GM21447 (cell line): ENCODE measurements around the gene HMGCS1.
"Not testable (repeated sequence)": the region's sequence is repeated elsewhere in the genome, so short reads cannot be mapped to it uniquely, and the experiment has no call there.

ENCODE experiments used
- ATAC-seq: cut with Tn5 transposase; IDR thresholded peaks from one replicate; pipeline ENCODE4 v1.9.1; 2021; ENCODE audit not compliant: unreplicated experiment

The HMGCS1 gene

DNA sequence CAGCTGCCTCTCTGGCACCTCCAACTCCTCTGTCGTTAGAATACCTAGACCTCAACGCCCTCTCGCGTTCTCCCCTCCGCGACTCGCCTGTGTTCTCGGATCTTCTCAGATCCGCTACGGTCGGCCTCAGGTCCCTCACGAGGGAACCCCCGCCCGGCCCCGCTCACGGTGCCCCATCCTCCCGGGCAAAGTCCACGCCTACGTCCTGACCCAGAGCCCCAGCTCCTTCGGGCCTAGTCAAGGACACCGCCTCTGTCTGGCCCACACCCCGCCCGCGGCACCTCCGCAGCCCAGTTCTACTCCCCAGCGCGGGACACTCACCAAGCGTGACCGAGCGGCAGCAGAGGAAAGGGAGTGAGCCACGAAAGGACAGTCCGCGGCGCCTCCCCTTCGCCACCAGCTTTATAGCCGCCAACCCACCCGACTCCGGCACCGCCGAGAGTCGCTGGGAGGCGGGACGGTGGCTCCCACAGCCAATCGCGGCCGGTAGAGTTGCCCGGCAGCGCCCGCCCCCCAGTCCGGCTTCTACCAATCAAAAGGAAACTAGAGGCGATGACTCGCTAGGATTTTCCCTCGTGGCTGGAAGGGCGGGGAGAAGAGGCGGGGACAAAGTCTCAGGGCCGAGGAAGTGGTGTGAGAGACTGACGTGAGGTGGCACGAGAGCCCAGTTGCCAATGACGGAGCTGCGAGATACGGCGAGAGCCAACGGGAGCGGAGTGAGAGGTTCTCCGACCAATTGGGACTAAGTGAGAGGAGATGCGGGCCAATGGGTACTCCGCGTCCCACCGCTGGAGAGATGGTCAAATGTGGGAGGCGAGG is at the start of gene HMGCS1:
HMGCS1 (minus strand) TSS at position 378 of the 819 bp plus-strand sequence. CDS start 14,447 bp downstream, outside the sequence.
- peak; percentile 94 for ATAC-seq

DNA sequence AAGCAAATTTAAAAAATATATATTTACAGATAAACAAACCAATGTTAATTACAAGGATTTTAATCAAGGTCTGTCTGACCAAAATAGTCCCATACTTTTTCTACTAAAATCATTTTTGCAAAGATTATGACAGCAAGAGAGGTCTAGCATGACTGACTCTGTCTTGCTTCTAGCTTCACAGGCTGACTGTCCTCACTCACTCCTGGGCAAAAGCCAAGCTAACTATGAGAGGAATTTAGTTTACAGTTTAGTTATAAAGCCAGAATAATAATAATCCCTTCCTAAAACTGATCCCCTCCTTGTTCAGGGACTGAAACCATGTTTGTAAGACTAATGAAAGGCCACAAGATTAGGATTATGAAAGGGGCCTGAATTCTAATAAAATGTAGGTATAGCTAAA is 45.5 kb upstream of the HMGCS1 start:
- no peak for ATAC-seq

DNA sequence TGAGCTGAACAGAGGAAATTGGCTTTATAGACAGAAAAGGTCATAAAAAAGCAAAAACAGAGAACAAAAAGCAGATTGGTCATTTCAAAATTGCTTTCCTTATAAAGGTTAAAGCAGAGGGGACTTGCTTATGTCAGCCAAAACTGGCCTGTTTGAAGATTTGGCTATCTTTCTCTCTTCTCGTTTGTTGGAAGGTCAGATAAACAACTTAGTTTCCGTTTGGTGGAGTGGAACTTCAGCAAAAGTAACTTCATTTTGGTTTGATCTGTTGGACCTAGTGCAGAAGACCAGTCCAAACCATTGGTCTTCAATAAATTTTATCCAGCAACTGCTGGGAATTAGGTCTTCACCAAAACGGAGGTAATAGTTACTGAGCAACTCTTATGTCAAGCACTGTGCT is 45.1 kb upstream of the HMGCS1 start:
- no peak for ATAC-seq

DNA sequence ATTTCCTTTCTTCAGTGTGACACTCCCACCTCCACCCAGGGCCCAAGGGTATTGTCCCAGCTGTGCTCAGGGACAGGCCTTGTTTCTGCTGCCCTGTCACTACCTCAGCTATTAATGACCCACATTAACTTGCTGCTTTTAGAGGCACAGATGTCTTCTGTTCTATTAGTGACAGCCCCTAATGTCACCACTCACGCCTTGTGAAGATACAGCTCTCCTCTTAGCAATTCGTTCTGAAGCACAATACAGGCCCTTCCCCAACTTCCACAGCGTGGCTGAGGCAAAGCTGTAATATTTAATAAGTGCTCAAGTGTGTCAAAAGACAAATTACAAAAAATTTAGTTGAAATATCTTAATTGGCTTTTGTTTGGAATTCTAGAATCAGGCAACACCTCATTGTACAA is 44.7 kb upstream of the HMGCS1 start:
- no peak for ATAC-seq

DNA sequence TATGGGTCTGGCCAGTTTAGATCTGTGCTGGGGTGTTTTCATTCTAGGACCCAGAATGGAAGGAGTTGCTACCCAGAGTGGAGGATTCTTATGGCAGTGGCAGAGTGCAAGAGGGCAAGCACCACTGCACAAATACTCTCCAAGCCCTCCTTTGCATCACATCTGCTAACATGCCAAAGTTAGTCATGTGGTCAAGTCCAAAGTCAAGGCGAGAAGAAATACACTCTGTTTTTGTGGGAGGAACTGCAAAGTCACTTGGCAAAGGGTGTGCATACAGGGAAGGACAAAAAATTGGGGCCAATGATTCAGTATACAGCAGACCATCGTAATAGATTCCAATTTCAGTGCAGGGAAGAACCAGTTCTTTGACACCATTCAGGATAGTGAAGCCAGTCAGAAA is 43.9 kb upstream of the HMGCS1 start:
- no peak for ATAC-seq

DNA sequence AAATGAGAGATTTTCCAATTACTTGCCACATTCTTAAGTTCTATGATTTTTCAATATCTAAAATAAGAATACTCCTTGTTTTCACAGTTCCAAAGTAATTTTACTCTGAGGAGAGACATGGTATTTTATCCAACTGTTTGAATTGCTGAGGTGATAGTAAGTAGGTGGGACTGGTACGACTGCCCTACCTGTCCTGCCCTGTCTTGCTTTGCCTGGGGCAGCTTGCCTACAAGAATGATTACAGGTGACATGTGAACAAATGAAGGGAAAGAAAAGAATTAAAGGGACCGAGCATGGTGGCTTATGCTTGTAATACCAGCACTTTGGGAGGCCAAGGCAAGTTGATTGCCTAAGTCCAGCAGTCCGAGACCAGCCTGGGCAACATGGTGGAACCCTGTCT is 41.6 kb upstream of the HMGCS1 start:
- ATAC-seq: no peak

DNA sequence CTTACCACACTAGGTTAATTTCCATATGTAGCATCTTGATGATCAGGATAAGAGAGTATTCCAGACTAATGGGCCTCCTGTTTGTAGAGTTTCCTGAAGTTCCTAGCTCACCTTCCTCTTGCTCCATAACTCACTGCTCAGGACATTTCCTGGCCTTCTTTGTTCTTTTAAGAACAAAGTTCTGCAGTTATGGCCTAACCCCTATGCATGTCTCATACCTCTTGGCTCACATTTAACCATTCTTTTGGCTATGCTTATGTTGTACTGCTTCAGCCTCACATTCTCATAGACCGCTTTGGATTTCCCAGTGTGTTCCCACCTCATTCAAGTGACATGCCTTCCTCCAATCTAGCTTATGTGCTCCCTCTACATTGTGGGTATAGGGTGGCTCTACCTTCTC is 40.5 kb upstream of the HMGCS1 start:
- ATAC-seq: no peak

DNA sequence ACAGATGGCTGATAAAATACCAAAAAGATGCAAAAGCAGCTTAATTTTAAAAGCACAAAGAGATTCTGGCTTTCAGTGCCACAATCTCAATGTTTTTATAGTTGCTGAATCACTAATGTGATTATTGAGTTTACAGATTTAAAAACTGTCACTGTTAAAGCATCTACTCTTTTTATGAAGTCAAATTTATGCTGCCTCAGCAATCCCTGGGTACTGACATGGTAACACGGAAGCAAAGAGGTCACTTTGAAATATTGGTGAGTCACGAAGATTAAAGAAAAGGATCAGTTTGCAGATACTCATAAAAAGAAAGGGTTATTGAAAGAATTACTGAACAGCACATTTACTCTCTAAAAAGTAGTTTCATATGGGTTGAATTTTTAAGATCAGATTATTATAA is 39.7 kb upstream of the HMGCS1 start:
- ATAC-seq: no peak

DNA sequence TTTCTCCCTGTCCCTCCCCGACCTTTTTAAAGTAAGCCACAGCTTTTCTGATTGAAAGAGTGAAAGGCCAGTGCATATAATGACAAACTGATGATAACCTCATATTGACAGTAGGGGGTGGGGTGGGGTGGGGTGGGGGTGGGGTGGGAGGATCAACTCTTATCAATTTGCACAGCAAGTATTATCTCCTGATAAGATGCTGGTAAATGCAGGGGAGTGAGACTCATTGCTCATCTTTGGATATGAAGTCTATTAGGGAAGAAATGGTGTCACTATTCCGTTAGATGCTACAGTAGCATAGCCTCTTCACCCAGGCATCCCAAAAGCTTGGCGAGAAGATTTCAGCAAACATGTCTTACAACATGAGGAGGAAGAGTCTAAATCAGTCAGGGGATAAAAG is 38.9 kb upstream of the HMGCS1 start:
- ATAC-seq: no peak

DNA sequence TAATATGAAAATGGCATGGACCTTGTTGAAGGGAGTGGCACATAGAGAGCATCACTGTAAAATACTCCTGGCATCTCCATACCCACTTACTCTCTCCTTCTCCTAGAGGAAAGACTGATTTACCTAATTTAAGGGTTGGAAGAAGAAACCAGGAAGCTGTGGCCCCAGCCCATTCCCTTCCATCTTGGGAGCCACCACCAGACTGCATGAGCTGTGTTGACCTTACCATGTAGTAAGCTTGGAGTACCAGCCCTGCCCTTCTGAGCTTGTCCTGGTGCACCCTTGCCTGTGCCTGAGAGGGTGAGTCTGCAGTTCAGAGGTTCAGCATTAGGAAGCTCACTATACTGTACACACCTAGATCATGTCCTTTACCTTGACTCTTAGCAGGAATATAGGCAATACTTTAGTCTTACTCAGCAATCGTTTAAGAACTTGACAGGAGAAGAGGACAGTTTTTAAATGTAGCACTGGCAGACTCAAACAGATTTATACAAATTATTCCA is 35.7 kb upstream of the HMGCS1 start:
- ATAC-seq: no peak

DNA sequence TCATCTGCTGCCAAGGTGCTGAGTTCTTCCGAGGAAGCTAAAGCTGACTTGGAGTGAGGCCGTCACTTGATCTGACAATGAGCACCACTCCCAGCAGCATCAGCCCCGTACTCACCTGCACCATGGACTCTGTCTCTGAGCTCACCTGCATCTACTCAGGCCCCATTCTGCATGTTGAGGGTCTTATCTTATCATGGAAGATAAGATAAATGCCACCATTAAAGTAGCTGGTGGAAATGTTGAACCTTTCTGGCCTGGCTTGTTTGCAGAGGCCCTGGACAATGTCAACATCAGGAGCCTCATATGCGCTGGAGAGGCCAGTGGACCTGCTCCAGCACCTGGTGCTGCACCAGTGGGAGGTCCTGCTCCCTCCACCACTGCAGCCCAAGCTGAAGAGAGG is 35.0 kb upstream of the HMGCS1 start:
- no peak for ATAC-seq

DNA sequence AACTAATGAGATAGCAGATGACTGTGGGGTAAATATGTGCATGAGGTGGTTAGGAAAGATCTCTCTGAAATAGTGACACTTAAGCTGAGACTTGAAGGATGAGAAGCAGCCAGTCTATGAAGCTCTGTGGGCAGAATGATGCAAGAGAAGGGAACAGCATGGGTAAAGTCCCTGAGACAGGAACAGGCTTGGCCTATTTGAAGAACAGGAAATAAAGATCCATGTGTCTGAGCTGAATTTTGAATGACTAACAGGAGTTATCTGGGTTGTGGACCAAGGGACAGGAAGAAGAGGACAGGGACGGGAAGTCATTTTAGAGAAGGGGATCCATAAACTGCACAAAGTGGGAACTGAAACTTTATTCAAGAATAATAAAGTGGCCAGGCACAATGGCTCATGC is 25.6 kb upstream of the HMGCS1 start:
- no peak for ATAC-seq

DNA sequence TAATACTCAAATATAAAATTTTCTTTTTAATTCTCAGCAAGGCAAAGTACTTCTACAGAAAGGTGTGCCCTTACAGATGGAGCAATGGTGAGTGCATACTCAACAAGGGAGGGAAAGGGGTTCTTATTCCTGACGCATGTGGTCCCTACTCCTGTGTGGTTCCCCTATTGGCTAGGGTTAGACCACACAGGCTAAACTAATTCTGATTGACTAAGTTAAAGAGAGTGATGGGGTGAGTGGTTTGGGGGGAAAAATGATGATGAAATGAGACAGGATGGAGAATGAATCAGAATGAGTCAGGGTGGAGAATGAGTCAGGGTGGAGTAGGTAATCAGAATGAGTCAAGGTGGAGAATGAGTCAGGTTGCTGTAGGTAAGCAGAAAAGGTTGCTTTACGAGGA is 22.9 kb upstream of the HMGCS1 start:
- no peak for ATAC-seq

DNA sequence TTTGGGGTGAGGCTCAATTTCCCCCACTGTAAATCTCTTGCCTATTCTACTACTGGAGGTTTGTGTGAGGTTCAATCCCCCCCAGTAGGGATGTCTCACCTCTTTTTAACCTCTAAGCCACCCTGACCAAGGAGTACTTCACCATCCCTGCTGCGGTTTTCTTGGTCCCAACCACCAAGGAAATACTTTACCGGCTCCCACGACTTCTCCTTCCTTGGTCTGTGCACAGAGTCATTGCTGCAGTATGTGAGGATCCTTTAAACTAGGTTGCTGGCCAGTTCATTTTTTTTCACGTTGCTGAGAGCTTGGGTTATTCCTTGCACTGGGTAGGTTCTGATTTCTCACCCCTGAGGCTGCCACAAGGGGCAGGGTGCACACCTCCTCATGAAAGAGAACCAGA is 22.5 kb upstream of the HMGCS1 start:
- no peak for ATAC-seq

DNA sequence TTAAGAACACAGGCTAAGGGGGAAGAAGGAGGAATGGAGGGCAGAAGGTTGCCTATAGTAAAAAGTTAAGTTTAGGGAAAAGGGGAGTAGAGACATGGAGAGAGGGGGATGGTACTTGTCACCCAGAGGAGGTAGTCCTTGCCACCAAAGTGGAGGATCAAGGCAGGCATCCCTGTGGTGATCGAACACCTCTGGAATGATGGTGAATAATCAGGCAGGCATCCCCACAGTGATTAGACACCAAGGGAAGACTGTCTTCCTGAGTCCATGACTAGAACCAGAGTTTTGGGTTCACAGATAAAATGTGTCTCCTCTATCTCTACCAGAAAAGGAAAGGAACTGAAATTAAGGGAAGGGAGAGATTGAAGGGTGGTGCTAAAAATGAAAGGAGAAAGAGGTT is 19.2 kb upstream of the HMGCS1 start:
- ATAC-seq: no peak

DNA sequence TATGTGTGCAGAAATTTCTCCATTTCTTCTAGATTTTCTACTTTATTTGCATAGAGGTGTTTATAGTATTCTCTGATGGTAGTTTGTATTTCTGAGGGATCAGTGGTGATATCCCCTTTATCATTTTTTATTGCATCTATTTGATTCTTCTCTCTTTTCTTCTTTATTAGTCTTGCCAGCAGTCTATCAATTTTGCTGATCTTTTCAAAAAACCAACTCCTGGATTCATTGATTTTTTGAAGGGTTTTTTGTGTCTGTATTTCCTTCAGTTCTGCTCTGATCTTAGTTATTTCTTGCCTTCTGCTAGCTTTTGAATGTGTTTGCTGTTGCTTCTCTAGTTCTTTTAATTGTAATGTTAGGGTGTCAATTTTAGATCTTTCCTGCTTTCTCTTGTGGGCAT is 12.4 kb upstream of the HMGCS1 start:
- not testable (repeated sequence) for ATAC-seq

DNA sequence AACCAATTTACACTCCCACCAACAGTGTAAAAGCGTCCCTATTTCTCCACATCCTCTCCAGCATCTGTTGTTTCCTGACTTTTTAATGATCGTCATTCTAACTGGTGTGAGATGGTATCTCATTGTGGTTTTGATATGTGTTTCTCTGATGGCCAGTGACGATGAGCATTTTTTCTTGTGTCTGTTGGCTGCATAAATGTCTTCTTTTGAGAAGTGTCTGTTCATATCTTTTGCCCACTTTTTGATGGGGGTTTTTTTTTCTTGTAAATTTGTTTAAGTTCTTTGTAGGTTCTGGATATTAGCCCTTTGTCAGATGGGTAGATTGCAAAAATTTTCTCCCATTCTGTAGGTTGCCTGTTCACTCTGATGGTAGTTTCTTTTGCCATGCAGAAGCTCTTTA is 10.3 kb upstream of the HMGCS1 start:
- not testable (repeated sequence) for ATAC-seq

DNA sequence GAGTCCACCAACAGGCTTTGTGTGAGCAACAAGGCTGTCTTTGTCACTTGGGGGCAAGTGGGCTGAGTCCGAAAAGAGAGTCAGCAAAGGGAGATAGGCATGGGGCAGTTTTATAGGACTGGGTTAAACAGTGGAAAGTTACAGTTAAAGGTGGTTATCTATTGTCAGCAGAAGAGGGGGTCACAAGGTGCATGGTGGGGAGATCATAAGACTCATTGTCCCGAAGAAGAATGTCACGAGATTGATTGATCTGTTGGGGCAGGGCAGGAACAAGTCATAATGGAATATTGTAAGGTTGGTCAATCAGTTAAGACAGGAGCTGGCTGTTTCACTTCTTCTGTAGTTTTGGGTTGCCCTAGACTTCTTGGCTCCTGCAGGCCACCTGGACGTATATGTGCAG is 7.6 kb upstream of the HMGCS1 start:
- ATAC-seq: no peak

DNA sequence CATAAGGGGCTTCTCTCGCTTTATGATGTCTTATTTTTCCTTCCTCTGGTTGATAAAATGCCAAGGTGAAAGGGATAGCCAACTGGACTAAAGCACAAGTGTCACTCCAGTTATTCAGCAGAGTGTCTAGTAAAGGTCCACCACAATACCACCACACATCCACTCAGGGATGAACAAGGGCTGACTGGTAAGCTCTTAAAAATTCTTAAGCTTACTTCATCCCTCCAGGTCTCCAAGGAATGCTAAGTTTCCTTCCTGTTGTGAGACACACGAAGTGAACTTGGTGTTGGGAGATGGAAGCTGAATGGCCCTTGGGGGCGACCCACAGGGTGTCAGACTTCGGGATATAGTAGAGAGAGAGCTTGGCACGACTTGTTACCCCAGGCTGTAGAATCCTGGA is 3.2 kb upstream of the HMGCS1 start:
- ATAC-seq: no peak

DNA sequence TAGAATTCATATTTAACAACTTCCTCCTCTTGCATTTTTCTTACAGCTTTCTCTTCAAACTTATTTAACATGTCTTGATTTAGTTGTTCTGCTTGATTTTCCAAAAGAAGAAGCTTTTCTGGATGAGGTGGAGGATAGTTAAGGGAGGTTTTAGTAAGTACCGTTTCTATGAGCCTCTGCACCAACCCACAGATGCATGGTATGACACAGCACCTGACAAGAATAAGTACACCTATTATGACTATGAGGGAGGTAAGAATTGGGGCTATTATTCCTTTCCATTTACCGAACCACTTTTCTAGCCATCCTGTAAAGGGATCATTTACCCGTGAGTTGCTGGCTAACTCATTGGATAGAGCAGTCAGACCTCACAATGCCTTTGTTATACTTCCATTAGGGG is 2.5 kb upstream of the HMGCS1 start:
- no peak for ATAC-seq

DNA sequence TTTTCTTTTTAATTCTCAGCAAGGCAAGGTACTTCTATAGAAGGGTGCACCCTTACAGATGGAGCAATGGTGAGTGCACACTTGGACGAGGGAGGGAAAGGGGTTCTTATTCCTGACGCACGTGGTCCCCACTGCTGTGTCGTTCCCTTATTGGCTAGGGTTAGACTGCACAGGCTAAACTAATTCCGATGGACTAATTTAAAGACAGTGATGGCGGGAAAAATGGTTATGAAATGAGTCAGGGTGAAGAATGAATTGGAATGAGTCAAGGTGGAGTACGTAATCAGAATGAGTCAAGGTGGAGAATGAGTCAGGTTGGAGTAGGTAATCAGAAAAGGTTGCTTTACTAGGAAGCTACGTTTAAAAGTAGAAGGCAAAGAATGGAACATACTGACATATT is 2.1 kb upstream of the HMGCS1 start:
- ATAC-seq: no peak

DNA sequence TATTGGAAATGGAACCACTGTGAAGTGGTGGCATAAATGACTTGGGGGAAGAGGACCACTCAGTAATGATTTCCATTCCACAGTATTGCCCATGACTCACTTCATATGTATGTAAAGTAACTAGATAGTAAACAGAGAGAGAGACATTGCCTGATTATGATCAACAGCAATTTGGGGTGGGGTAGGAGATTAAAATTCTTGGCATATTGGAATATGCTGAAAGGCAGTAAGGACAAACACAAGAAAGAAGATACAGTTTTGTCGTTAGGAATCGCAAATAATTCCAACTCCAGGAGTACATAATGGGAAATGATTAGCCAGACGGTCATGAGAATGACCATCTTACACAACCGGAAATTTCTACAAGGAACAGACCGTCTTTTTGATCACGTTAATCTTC is 1.5 kb upstream of the HMGCS1 start:
- ATAC-seq: no peak

DNA sequence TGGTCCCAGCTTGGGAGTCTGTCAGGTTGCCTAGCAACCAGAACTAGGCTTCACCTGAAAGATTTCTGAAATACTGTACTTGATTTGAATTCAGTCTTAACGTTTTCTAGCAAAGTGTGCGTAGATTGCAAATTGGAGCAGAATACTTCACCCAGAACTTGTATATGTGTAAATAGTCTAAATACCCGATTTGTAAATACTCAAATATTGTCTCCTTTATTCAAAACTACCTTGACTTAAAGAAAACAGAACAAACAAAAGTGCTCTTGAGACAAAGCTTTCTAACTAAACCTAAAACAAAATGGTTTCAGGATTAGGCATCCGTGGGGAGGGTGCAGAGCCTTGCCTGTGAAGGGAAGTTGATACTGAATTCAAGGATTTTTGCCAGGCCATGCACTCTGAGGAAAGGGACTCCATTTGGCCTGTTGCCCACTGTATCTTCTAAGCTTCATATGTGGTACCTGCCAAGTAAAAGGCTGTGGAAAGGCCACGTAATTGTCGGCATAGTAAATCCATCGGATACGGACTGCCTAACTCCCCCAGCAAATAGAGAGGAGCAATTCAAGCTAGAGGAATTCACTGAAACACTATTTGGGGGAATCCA is 744 bp upstream of the HMGCS1 start:
- ATAC-seq: no peak
